ENCODE measurements around the gene ARHGAP15.

ARHGAP15 gene

GRCh38 chr2:143162997-143163396 is 33.8 kb downstream of the ARHGAP15 start:
- no peak for DNase-seq (ENCODE audit: low read depth)
- no peak for TF ChIP-seq CTCF (IDR thresholded peaks at IDR 0.05; ENCODE audit: low read depth, low read length, missing control alignments)
- no peak overlapping the region for H3K4me3 ChIP-seq (ENCODE audit: low read depth, low read length)

GRCh38 chr2:143163499-143163898 is 34.3 kb downstream of the ARHGAP15 start:
- no peak for TF ChIP-seq CTCF (IDR thresholded peaks at IDR 0.05; ENCODE audit: low read depth, low read length, missing control alignments)
- H3K4me3 ChIP-seq (ENCODE audit: low read depth, low read length), result no peak overlapping the region
- no peak for DNase-seq (ENCODE audit: low read depth)

- TF ChIP-seq CTCF (IDR thresholded peaks at IDR 0.05; ENCODE audit: low read depth, low read length, missing control alignments), result no peak
- H3K4me3 ChIP-seq (ENCODE audit: low read depth, low read length), result no peak overlapping the region
- no peak for DNase-seq (ENCODE audit: low read depth)
Measured at GRCh38 chr2:143165291-143165690, 36.1 kb downstream of the ARHGAP15 start.

DNA sequence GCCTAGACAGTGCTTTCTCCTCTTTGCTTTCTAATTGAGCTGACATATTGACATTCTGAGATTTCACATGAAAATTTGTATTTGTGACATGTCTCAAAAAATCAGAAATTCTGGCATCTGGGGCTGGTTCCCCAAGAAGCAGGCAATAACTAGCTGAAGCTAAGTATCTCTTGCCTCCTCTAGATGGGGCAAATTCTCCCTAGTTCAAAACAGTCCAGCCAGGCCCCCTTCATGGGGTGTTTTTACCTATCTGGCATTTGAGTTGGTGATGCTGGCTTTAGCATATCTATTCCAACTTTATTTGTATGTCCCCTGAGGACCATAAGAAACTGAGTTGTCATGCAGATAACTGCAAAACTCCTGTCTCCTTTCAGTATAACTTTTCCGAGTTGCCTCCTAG is 39.9 kb downstream of the ARHGAP15 start:
- no peak overlapping the region for H3K4me3 ChIP-seq (ENCODE audit: low read depth, low read length)
- DNase-seq (ENCODE audit: low read depth), result no peak
- TF ChIP-seq CTCF (IDR thresholded peaks at IDR 0.05; ENCODE audit: low read depth, low read length, missing control alignments), result no peak

GRCh38 chr2:143171817-143172216 is 42.6 kb downstream of the ARHGAP15 start:
- no peak overlapping the region for H3K4me3 ChIP-seq (ENCODE audit: low read depth, low read length)
- no peak for DNase-seq (ENCODE audit: low read depth)
- TF ChIP-seq CTCF (IDR thresholded peaks at IDR 0.05; ENCODE audit: low read depth, low read length, missing control alignments), result no peak

GRCh38 chr2:143175438-143175837 is 46.2 kb downstream of the ARHGAP15 start:
- no peak for DNase-seq (ENCODE audit: low read depth)
- H3K4me3 ChIP-seq (ENCODE audit: low read depth, low read length), result no peak overlapping the region
- TF ChIP-seq CTCF (IDR thresholded peaks at IDR 0.05; ENCODE audit: low read depth, low read length, missing control alignments), result no peak

- no peak for TF ChIP-seq CTCF (IDR thresholded peaks at IDR 0.05; ENCODE audit: low read depth, low read length, missing control alignments)
- H3K4me3 ChIP-seq (ENCODE audit: low read depth, low read length), result peak overlapping the region; percentile 15; the same call in 1 of the 2 replicates
- no peak for DNase-seq (ENCODE audit: low read depth)
Measured at GRCh38 chr2:143176606-143177005, 47.4 kb downstream of the ARHGAP15 start.

Measured in GM12864 (cell line).